Neural crest cell (in vitro differentiated cells): ENCODE results near the gene TEX47. TPM values are rescaled to one million over a fixed set of nuclear protein-coding genes. Genes with fewer than 3 reads are reported as not detected.

Experiments
- DNase-seq: peaks from one replicate; pipeline ENCODE4 v3.0.0; 2021; ENCODE audit warnings: low read depth, mixed read lengths, low spot score
- H3K27ac Mint-ChIP-seq: one replicate; pipeline ENCODE4 v1.8.0; 2021; ENCODE audit warnings: mild to moderate bottlenecking, mixed read lengths; ENCODE audit not compliant: unreplicated experiment
- H3K27me3 Mint-ChIP-seq: 2 replicates; pipeline ENCODE4 v1.8.0; 2021; ENCODE audit warnings: low read depth, mild to moderate bottlenecking, mixed read lengths
- H3K36me3 Mint-ChIP-seq: 2 replicates; pipeline ENCODE4 v1.8.0; 2021; ENCODE audit warnings: low read depth, mild to moderate bottlenecking, mixed read lengths
- H3K4me1 Mint-ChIP-seq: 2 replicates; pipeline ENCODE4 v1.8.0; 2021; ENCODE audit warnings: mixed read lengths
- H3K4me3 Mint-ChIP-seq: one replicate; pipeline ENCODE4 v1.8.0; 2021; ENCODE audit warnings: mild to moderate bottlenecking, mixed read lengths
- H3K9me3 Mint-ChIP-seq: 2 replicates; pipeline ENCODE4 v1.8.0; 2021; ENCODE audit warnings: mixed read lengths
- CTCF ChIP-seq: fragments of 200-600 bp; sonication (generic); conservative IDR thresholded peaks from 2 replicates; pipeline ENCODE4 v1.5.0; 2021; ENCODE audit warnings: antibody characterized with exemption, mild to moderate bottlenecking
- total RNA-seq: library from RNA; stranded (reverse); gene quantifications from 2 replicates; pipeline ENCODE4 v1.2.1, GENCODE V29; 2021

TEX47 gene
- total RNA-seq, 1 donor from 2014 or later, result not detected

- Mint-ChIP-seq H3K27ac (no peak overlapping the region), H3K27me3 (peaks cover 8% of the 10 kb centered on the region), H3K36me3 (peaks cover 3% of the 10 kb centered on the region), H3K4me1 (no peaks in the 10 kb centered on the region), H3K9me3 (peaks cover 4% of the 10 kb centered on the region), H3K4me3 (no peak overlapping the region)
- no peak for DNase-seq
- TF ChIP-seq CTCF, result no peak
These were observed 49.4 kb downstream of the TEX47 start for GRCh38 chr7:88746126-88746525.

Other genes with a start within 250 kb of the TEX47 start
- gene ZNF804B, start 36.0 kb downstream of the TEX47 start, total RNA-seq, result not detected in 2 replicates